Kidney epithelial cell (primary cell): ENCODE measurements around the gene PRPF6. TPM values are rescaled to one million over a fixed set of nuclear protein-coding genes. Genes with fewer than 3 reads are reported as not detected.
A peak's percentile ranks its signal among the peaks of the same experiment; 100 is the strongest.

Source experiments
- DNase-seq: peaks from one replicate; pipeline ENCODE4 v3.0.0-alpha.2; 2010; ENCODE audit warnings: low read depth
- H3K27me3 ChIP-seq: 2 replicates; pipeline ENCODE4 v1.6.0; 2011; ENCODE audit warnings: low read length; ENCODE audit not compliant: control insufficient read depth, insufficient read depth
- H3K36me3 ChIP-seq: 2 replicates; pipeline ENCODE4 v1.5.1; 2011; ENCODE audit warnings: low read length; ENCODE audit not compliant: control insufficient read depth, insufficient read depth
- H3K4me3 ChIP-seq: 2 replicates; pipeline ENCODE4 v1.5.1; 2011; ENCODE audit warnings: low read depth, mild to moderate bottlenecking, control low read depth, low read length
- CTCF ChIP-seq: IDR thresholded peaks from 2 replicates; pipeline ENCODE4 v1.5.1; 2011; ENCODE audit warnings: mild to moderate bottlenecking, moderate library complexity, low read length, control low read depth, inconsistent platforms; ENCODE audit not compliant: insufficient read depth, poor library complexity, severe bottlenecking
- total RNA-seq: library from RNA; depleted of rRNA; stranded (reverse); fragments of >200 nt; gene quantifications from 2 replicates; pipeline ENCODE4 v1.2.3, GENCODE V29; 2015

PRPF6 gene
- total RNA-seq, 1 donor from 2014 or later = 78.5 TPM

GRCh38 chr20:64057628-64058498 lies 76.9 kb downstream of the PRPF6 start:
- Histone ChIP-seq H3K36me3 (no peaks in the 10 kb centered on the region), H3K27me3 (peaks cover 13% of the 10 kb centered on the region), H3K4me3 (no peak overlapping the region)
- peak; percentile 95 for TF ChIP-seq CTCF
- no peak for DNase-seq

GRCh38 chr20:64058536-64058935 lies 77.6 kb downstream of the PRPF6 start:
- Histone ChIP-seq H3K27me3 (peaks cover 6% of the 10 kb centered on the region), H3K4me3 (no peak overlapping the region), H3K36me3 (no peaks in the 10 kb centered on the region)
- no peak for TF ChIP-seq CTCF
- no peak for DNase-seq

- no peak for TF ChIP-seq CTCF
- peak overlapping the region; percentile 55 for H3K4me3 ChIP-seq
- H3K36me3 ChIP-seq = no peaks in the 10 kb centered on the region
- DNase-seq = no peak
- no peaks in the 10 kb centered on the region for H3K27me3 ChIP-seq
These were observed 81.3 kb downstream of the PRPF6 start for GRCh38 chr20:64062276-64062595.

GRCh38 chr20:64062596-64063388 lies 81.9 kb downstream of the PRPF6 start, which contains the start of gene TCEA2:
TSS of gene TCEA2 (plus strand) at chr20:64063198. CDS start at chr20:64063313, 115 bp downstream.
- Histone ChIP-seq H3K36me3 (no peaks in the 10 kb centered on the region), H3K27me3 (no peaks in the 10 kb centered on the region), H3K4me3 (peak within 1 kb of the TSS; percentile 89)
- peak; percentile 67 for DNase-seq
- TF ChIP-seq CTCF = no peak

- TF ChIP-seq CTCF = no peak
- H3K27me3 ChIP-seq = no peaks in the 10 kb centered on the region
- peak overlapping the region; percentile 89 for H3K4me3 ChIP-seq
- no peak for DNase-seq
- H3K36me3 ChIP-seq = no peaks in the 10 kb centered on the region
These were observed 82.6 kb downstream of the PRPF6 start for GRCh38 chr20:64063389-64064144.
